GM15510 (cell line): ENCODE results near the gene AOPEP.

ENCODE experiments used
- POLR2A ChIP-seq: IDR thresholded peaks from 3 replicates; pipeline ENCODE4 v1.6.1; 2011; ENCODE audit warnings: borderline replicate concordance; ENCODE audit not compliant: insufficient read length; ENCODE audit errors: extremely low read depth

The AOPEP gene

DNA sequence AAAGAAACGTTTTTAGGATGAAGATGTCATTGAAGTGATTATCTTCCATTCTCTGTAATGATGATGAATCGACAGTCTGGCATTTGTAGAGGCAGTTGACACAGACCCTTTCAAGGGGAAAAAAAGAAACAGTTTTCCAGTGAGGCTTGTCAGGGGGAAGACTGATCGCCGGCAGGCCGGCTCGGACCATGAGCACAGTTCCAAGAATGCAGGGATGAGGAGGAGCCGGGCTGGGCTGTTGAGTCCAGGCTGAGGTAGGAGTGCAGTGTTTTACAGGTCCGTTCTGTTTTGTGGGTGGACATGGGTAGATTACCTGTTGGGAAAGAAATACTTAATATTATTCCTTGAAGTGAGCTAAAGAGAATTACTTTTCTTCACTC is 194.6 kb downstream of the AOPEP start:
- no peak for TF ChIP-seq POLR2A

DNA sequence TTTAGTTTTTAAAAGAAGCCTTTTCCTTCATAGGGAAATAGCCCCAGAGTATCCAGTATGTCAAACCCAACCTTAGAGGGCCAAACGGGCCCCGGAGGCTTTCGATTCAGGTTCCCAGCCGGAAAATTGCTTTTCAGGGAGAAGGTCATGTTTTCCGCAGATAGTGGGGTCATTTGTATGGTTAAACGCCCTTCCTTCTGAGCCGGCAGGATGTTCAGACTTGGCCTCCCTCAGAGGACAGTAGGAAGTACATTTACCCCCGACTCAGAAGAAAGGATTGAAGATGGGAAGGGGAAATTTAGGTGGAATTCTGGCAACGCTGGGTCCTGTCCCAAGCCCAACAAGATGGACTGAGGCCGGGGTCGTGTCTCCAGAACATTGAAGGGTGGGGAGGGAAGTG is 195.2 kb downstream of the AOPEP start:
- no peak for TF ChIP-seq POLR2A

DNA sequence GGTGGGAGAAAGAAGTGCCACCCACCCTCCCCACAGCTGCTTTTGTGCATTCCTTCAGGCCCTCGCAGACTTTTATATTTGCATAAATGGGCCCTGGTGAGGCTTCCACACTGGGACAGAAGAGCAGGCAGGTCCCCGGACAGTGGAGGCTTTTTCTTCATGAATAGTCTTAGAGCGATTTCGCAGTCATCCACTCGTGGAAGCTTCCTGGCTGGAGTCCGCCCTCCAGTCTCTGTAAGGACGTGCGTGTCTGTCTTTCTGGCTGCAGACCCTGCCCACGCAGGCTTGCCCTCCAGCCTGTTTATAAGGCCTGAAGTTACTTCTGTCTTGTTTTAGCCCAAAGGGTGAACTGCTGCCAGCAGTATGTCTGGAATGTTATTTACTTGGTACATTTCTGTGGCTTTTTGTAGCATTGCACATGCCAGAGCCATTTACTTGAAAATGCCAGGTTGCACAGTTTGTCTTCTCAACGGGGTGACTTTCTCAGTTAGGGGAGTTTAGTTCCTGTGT is 195.7 kb downstream of the AOPEP start:
- TF ChIP-seq POLR2A = no peak

DNA sequence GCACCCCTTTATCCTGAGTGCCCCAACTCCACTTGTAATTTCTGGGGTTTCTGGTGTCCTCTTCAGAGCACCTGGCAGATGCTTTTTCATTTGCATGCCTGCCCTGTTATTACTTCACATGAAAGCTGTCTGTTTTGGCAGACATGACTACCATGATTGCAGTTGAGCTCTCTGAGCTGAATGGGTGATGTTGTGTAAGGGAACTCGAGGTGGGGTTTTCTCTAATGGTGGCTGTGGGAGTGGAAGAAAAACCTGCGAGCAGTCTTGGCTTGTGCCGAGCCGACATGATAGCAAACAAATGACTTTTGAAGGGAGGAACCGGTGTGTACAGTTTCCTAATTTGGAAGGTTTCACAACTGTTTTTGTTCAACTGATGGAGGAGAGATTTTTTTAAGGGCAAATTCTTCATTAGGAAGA is 196.2 kb downstream of the AOPEP start:
- TF ChIP-seq POLR2A = no peak

DNA sequence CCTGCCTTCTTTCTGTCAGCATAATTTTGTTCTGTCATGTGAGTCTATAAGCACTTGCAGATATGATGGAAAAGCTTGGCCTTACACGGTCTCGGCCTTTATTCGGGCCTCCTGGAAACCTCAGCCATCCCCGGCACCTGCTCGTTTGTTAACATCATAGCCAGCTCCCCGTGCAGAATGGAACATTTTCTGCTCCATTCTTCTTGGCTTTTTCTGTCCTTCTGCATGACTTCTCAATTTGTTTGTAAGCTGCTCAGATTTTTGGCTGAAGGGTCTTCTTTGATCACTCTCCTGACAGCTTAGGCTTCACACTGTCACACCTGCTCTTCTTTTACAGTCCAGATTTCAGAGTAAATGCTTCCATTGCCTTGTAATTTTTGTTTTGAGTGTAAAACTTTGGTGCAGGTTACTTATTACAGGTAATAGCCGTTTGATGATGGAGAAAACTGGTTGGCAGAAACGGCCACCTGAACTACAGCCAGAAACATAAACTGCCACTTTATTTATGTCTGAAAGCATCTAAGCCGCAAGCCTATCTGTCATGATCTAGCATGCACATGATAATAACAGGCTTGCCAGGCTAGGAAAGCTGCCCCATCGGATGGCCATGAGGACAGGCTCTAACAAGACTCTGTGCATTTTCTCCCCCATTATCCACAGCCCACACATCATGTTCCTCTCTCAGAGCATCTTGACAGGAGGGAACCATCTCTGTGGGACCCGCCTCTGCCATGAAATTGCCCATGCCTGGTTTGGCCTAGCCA is 197.0 kb downstream of the AOPEP start:
- TF ChIP-seq POLR2A = no peak

DNA sequence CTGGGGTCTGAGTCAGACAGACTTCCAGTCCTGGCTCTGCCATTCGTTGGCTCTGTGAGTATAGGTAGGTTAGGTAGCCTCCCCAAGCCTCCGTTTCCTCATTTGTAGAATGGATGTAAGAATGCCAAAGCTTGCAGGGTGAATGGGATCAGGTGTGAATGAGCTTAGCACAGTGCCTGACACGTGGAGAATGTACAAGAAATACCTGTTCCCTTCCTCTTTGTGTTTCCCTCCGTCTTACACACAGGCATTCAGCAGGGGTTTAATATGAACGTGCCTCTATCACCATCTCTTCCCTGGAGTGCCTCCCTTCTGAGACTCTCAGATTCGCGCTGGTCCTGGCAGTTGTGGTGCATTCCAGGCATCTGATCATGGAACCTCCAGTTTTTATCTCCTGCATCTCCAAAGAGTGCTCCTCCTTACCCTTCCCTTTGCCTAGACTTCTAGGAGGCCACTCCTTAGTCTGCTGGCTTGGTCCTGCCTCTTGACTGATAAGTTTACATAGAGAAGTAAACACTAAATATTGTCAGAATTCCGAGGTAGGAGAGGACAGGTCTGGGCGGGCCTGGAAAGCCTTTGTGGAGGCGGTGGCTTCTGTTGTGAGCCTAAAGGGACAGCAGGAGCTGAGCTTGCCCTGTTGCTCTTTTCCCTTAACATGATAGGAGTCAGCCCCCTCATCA is 199.4 kb downstream of the AOPEP start:
- TF ChIP-seq POLR2A = no peak

DNA sequence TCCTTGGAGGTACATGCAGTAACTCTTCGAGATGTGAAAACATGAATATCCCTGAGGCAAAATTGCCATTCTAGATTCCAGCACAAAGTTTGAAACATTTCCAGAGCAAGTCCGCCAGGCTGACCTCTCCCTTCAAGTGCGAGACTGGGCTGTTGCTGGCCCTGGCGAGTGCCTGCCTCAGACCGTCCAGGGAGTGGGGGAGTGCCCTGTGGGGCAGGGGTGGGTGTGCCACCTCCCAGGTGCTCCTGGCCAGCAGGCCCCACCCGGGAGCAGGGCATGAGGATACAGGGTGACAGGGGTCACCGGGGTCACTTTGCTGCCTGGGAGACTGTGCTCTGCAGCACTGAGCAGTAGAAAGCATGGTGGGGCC is 199.9 kb downstream of the AOPEP start:
- TF ChIP-seq POLR2A = no peak

DNA sequence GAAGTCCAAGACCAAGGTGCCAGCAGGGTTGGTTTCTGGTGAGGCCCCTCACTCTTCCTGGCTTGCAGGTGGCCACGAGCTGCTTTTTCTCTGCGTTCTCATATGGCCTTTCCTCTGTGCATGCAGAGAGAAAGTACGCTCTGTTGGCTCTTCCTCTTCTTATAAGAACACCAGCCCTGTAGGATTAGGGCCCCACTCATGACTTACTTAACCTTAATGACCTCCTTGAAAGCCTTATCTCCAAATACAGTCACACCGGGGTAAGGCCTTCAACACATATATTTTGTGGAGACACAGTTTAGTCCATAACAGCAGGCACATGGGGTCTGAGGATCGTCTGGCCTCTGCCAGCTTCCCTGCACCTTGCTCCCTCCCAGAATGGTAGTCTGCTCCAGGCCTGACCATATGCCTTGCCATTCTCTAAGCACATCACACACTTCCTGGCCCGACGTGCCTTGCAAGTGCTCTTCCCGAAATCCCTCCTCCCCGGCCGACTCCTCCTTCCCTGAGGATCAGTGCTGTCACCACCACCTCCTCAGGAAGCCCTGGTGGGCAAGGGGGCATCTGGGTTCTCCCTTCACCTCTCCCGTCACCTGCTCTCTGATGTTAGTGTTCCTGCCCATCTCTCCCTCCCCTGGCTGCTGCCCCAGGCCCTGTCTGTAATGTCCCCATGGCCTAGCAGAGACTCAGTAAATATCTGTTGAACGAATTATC is 200.7 kb downstream of the AOPEP start:
- TF ChIP-seq POLR2A = no peak

DNA sequence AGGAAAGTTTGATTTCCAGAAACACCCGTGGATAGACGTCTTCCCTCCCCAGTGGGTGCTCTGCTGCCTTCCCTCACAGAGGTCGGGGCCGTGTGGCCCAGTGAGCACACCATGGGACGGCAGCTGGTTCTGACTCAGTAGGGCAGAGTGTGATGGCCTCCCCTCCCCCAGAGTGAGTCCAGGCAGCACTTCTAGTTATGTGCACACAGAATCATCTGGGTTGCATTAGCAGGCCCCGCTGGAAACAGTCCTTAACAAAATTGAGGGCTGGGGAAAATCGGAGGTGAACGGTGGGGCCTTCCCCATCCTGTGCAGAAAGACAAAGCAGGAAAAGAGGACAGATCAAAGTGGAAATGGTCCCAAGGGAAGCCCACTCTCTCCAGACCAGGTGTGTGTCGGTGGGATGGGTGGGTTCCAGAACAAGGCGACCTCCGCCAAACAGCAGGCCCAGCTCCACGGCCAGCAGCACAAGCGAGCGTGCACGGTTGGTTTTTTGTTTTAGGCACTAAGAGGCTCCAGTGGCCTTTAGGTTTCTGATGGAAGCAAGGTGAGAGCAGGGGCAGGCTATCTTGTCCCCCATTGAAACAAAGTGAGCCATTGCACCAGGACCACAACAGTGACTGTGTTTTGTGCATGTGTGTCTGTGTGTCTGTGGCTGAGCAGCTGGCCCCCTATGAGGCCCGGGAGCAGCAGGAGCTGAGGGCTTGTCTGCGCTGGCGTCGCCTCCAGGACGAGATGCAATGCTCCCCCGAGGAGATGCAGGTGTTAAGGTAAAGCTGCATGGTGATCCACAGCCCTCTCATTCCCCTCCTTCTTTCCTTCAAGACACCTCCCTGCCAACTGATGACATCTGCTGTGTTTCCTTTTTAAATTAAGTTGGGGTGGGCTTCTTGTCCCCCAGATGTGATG is 201.5 kb downstream of the AOPEP start:
- no peak for TF ChIP-seq POLR2A

DNA sequence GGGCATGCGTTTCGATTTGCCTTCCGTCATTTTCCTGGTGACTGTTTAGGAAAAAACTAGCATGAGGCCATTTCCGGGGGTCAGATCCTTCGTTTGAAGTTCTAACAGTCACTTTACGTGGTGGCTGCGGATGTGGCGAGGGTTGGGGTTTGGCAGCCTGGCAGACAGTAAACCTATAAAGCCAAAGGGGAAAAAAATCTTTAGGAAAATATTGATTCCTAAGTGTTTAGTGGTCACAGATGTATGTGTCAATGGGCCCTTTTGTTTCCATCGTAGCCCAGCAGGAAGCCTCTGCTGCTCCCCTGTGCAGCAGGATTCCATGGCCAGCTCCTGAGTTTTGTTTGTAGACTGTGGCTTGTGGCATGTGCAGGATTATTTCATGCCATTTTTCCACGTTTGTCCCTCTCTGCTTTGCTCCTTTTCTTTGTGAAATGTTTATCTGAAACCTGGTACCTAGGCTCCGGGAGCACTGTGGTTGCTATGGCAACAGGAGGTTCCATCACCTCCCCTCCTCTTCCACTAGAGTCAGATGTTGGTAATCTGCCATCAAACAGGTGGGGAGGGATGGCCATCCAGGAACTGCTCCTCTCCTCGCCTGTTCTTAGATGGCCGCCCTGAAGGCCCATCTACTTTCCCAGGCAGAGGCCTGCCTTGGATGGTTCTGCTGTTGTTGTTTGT is 202.3 kb downstream of the AOPEP start:
- TF ChIP-seq POLR2A = no peak

DNA sequence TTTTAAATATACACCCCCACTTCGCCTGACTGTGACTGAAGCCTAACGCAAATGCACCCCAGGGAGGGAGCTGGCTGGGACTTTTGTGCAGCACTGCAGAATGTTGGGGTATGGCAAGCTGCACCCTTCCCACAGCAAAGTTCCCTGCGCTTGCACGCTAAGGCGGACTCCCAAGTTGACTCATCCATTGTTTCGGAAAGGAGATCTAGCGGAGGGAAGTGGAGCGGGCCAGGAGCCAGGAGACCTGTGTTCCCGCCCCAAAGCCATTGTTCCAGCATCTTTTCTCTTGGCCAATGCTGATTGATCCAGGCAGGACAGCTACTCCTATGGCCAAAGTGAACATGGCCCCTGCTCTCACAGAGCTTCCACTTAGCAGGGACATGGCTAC is 202.9 kb downstream of the AOPEP start:
- no peak for TF ChIP-seq POLR2A

DNA sequence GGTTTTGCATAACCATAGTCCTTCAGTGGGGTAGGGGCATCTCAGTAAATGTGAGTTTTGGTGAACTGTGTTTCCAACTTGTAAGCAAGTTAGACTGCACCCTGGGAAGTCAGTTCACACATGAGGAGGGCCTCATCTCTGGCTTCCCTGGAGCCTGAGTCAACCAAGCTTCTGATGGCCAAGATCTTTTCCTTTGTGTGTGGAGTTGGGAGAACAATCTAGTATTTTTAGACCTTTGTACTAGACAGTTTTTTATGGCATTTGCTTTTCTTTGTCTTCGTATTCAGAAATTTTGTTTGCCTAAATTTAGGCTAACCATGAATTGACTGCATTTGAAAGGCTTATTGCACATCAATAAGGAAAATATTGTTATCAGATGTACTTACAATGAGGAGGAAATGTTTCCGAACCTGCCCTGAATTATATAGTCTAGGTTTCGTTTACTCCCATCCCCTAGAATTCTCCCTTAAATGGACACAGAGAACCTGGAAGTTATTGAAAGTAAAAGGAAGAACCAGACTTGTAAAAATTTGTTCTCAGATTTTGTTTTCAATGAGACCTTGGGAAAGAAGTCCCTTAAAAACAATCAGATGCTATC is 204.6 kb downstream of the AOPEP start:
- TF ChIP-seq POLR2A = no peak

DNA sequence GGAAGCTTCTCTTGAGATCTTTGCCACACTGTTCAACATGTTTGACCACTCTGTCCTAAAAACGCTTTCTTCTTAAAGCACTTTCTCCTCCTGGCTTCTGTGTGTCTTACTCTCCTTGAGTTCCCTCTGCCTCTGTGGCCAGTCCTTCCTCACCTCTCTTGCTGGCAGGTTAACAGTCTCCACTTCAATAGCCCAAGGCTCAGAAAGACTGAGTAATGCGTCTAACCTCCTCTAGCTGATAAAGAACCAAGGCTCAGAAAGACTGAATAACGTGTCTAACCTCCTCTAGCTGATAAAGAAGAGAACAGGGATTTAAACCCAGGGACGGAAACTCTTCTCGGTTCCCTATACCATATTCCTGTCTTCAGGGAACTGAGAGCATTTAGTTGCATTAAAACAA is 205.2 kb downstream of the AOPEP start:
- TF ChIP-seq POLR2A = no peak
